ENCODE results near the gene PNRC2.
"Not testable (repeated sequence)": the region's sequence is repeated elsewhere in the genome, so short reads cannot be mapped to it uniquely, and the experiment has no call there.

Gene PNRC2

DNA sequence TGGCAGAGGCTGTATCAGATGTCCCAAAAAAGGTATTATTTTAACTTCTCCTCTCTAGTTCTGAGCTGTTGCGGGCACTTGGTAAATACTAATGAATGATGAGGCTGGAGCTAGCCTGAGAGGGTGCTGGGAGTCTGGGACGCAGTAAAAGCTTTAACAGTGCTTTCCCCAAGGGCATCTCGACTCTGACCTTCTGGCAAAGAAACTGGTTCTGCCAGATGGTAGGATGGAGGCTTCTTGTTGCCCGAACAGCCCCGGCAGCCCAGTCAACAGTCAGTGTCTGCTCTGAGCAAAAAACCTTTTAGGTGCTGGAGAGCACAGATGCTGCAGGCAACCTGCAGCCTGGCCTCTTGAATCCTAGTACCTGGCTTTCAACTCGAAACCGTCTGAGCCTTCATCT is 2.5 kb upstream of the PNRC2 start:
- peak; percentile 85 for DNase-seq

GRCh38 chr1:23958040-23958809 is 1.4 kb upstream of the PNRC2 start:
- DNase-seq = not testable (repeated sequence)

DNA sequence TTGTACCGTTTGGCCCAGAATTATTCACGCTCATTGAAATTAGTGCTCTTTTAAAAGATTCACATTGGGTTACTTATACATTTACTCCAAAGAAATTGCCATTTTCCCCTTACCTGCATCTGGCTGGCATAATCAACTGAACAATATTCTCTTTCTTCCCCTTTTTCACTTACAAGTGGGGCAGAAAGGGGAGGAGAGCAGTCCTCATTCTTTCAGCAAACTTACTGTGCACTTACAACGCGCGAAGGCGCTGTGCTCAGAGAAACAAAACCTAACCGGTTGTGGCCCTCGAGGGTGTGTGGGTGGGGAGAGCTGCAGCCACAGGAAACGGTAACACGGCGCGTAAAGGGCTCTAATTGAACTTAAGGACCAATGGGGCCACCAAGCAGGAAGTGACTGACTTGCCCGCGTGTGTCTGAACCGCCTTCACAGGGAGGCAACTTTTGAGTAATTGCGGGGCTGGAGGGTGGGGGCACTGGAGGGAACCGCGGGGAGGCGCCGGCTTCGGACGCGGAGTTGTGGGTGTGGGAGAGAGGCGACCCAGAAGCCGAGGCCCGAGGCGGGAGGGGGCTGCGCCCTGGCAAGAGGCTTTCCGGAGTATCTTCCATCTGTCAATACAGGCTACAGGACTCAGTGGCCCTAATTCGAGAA is 693 bp upstream of the PNRC2 start:
- DNase-seq = peak; percentile 88

DNA sequence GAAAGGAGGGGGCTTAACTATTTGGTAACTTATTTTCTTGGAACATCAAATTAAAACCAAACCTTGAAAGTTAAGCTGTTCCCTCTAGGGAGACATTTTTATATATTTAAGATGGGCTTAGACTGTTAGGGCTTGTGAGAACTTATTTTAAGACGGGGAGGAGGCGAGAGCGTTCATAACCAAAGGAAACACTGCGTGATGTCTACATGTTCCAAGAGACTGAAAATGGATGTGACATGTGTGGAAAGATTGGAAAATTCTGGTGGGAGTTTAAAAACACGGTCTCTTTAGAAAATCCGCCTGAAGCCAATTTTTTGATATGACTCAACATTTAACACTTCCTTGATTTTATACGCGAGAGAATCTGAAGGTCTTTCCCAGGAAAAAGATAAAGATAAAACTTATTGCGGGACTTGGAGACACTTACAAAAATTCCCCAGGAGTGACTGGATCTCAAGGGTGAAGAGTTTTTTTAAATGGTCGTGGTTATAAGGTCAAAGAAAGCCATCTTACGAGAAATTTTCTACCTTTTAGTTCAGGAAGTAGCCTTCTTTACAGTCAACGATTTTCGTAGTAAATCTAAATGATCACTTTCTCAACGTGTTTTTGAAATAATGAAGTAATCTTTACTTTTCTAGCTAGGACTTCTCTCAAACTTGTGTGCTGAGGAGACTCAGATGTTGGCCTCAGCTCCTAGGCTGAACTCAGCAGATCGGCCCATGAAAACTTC is 828 bp downstream of the PNRC2 start:
- DNase-seq = no peak

DNA sequence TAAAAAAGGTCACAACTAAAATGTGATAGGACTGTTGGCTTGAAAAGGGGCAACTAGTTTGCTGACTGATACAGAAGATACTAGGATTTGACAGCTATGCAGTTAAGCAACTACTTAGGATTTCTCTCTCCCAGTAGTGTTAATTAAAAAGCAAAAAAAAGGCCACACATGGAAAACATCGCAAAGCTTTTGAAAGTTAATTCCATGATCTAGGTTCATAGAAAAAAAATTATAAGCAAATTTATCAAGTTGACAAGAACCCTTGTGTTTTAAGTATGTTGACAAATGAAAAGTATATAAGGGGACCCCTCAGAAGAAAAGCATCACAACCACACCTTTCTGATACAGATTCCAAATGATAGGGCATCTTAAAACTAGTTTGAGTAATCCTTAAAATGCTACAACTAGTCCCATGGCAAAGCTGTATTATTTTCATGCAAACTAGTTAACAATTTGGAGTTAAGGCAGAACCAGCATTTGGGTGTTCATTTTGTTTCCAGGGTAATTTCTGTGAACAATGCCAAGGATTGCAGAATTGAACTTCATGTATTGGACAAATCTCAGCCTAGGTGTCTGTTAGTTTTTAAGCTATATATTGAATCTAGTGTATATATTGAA is 4.1 kb downstream of the PNRC2 start:
- DNase-seq = no peak

GRCh38 chr1:23964235-23964668 is 4.6 kb downstream of the PNRC2 start:
- DNase-seq = no peak

DNA sequence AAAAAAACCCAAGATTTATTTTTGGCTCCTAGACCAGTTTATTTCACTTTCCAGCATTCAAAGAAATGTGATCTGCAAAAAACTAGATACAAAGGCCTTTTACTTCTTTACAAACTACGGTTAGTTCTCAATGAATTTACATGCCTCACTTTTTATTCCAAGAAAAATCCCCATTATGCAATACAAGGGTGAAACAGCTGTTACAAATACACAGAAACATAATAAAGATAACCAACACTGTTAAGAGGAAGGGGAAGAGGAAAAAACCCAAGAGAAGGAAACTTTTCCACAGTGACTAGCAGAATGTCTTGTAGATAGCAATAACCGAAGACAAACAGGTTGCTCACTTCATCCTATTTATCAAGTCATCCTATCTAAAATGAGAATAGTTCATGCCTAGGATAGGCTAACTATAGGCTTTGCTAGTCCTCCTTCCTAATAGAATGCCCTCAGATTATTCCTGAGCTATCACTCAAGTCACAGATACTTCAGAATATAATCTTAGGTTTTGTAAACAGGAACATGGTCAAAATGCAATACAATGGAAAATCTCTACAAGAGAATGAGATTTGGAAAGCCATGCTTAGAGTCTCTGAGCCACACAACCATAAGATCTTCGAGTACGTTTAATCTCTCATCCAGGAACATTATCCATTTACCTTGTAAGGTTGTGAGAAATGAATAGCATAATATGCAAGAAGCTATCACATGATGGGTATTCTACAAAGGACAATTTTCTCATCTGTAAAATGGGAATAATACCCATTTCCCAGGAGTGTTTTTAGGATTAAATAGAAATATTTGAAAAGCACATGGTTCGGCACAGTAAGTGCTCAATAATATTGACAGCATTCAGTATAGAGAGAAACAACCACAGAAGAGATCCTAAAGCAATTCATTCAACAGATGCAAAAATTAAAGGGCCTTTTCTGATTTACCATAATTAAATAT is 5.4 kb downstream of the PNRC2 start:
- no peak for DNase-seq

DNA sequence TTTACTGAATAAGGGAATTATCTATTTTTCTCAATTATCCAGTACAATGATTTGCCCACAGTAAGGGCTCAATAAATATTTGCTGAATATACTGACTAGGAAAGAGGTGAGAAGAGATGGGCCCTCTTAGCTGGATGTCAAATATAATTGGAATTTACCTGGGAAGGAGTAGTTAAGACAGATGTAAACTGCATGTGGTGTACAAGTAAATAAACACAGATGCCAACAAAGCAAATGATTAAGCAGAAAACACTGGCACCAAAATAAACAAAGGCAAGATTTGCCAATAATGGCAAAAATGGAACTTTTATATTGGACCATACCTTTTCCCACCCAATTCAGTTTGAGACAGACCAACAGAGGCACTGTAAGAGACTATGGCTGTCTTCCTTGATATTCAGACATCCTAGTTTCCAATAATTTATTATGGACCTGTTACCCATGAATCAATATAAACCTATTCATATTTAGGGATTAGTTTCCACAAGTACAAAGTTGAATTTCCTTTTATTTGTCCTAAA is 7.4 kb downstream of the PNRC2 start:
- DNase-seq = no peak

- DNase-seq = no peak
These were observed 8.2 kb downstream of the PNRC2 start for GRCh38 chr1:23967871-23968270.

GRCh38 chr1:23977187-23977853 is 17.7 kb downstream of the PNRC2 start:
- no peak for DNase-seq

DNA sequence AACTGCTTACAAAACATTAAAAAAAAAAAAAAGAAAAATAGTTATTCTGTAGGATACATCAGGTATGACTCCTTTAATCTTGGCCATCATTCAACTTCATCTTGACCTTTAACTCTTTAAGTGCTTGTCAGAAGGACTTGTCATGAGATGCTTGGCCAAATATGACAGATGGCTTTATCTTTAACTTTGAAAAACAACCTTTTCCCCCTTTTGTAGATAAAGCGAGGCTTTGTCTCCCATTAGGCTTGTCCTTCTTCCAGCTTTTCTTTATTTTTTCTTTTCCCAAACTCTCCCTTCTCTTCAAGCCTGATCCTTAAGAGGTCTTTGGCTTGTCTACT is 18.2 kb downstream of the PNRC2 start:
- no peak for DNase-seq

- no peak for DNase-seq
These were observed 19.2 kb downstream of the PNRC2 start for GRCh38 chr1:23978805-23979204.

- DNase-seq = no peak
These were observed 19.8 kb downstream of the PNRC2 start for GRCh38 chr1:23979387-23979880.

DNA sequence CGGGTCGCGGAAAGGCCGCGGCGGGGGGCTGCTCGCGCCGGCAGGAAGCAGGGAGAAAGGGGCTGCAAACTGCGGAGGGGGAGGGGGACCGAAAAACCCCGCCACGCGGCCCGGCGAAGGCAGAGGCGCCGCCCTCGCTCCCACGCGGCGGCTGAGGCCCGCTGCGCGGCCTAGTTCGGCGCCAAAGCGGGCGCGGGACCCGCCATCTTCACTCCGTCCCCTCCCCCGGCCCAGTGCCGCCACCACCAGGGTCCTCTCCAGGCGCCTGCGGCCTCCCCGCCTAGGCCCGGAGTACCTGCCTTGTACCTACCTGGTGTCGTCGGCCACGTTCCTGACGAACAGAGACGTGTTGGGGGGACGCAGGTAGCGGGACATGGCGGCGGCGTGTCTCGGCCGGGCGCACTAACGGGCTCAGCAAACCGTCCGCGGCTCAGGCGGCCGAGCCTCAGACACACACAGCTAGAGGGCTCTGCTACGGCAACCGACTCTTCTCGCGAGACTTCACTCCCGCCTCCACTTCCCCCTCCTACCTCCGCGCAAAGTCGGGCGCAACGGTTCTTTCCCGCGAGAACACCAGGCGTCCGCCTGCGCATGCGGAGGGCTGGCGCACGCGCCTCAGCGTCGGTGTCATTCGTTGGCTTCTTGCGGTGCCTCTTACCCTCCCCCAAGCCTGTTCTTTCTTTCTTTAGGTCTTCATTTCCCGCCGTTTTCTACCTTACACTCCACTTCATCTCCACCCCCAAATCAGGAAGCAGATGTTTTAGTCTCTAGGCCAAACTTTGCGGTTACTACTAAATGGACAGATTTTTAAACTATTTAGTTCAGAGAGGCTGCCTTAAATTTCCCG is 20.5 kb downstream of the PNRC2 start, which contains the start of gene SRSF10:
SRSF10 (minus strand) TSS at position 447 of the 847 bp plus-strand sequence; CDS start at position 375, 72 bp downstream.
- peak; percentile 100 for DNase-seq

GRCh38 chr1:23980728-23981070 is 21.1 kb downstream of the PNRC2 start:
- DNase-seq = no peak

GRCh38 chr1:23984417-23985186 is 25.0 kb downstream of the PNRC2 start:
- no peak for DNase-seq

GRCh38 chr1:23987038-23987437 is 27.4 kb downstream of the PNRC2 start:
- DNase-seq = not testable (repeated sequence)

DNA sequence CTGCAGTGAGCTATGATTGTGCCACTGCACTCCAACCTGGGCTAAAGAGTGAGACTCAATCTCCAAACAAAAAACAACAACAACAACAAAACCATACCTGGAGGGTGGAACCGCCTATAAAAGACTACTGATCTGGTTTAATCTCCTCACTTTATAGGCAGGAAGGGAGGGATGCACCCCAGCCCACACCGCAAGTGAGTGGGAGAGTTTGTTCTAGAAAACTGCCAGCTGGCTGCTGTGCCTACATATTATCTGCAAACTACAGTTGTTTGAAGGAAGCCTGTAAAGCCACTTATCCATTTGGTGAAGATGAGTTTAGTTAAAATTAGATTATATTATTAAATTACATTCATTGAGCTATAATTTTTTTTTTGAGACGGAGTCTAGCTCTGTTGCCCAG is 29.6 kb downstream of the PNRC2 start:
- no peak for DNase-seq

GRCh38 chr1:23992011-23992410 is 32.4 kb downstream of the PNRC2 start:
- not testable (repeated sequence) for DNase-seq
